Stomach (tissue), 4 donors: ENCODE data around the gene DNAAF3.

Experiments
- CTCF ChIP-seq, 7 experiments: fragments of 450-650 bp in 4 of 7; fragments of 200-600 bp in 3 of 7; sonication (generic) in 3 of 7; IDR thresholded peaks; one replicate each; pipeline ENCODE4 v1.5.1; 2016 to 2019; ENCODE audit warnings: antibody characterized with exemption in 7 of 7, control low read depth in 2 of 7, mild to moderate bottlenecking in 1 of 7
- POLR2A ChIP-seq, 4 donors: fragments of 450-650 bp; IDR thresholded peaks; one replicate each; pipeline ENCODE4 v1.6.1; 2016; ENCODE audit warnings: antibody characterized with exemption in 4 of 4, control low read depth in 2 of 4, mild to moderate bottlenecking in 1 of 4, moderate library complexity in 1 of 4

GRCh38 chr19:55213547-55213946 is 47.1 kb upstream of the DNAAF3 start:
- TF ChIP-seq POLR2A (IDR thresholded peaks at IDR 0.05) (no peak), CTCF (IDR thresholded peaks at IDR 0.05) (no peak)
